WI38 (cell line): ENCODE measurements around the gene HOOK1.
"Not testable (repeated sequence)": the region's sequence is repeated elsewhere in the genome, so short reads cannot be mapped to it uniquely, and the experiment has no call there.

Source experiments
- H3K4me3 ChIP-seq: 2 replicates; pipeline ENCODE4 v1.5.1; 2011; ENCODE audit warnings: low read depth, mild to moderate bottlenecking, control low read depth, low read length
- TF ChIP-seq, protein P1 (sequence below): IDR thresholded peaks from 2 replicates; pipeline ENCODE4 v1.5.1; 2012; ENCODE audit warnings: low read depth, mild to moderate bottlenecking, control low read depth, low read length

HOOK1 gene

DNA sequence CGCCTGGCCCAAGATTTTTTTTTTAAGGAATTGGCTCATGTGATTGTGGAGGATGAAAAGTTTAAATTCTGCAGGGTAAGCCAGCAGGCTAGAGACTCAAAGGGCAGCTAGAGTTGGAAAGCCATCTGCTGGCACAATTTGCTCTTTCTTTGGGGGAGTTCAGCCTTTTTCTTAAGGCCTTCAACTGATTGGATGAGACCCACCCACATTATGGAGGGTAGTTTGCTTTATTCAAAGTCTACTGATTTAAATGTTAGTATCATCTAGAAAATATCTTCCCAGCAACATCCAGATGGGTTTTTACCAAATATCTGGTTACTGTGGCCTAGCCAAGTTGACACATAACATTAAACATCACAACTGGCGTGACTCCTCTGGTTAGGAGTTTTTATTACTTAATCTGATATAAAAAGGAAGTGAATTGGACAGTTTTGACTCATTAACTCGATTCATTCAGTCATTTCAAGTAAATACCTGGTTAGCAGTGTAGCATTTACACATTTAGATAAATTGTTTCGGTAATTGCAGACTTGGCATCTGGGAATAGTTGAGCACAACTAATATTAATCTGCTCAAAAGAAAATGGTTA is 12.4 kb downstream of the HOOK1 start:
- H3K4me3 ChIP-seq: no peak overlapping the region
- TF ChIP-seq, protein P1, sequence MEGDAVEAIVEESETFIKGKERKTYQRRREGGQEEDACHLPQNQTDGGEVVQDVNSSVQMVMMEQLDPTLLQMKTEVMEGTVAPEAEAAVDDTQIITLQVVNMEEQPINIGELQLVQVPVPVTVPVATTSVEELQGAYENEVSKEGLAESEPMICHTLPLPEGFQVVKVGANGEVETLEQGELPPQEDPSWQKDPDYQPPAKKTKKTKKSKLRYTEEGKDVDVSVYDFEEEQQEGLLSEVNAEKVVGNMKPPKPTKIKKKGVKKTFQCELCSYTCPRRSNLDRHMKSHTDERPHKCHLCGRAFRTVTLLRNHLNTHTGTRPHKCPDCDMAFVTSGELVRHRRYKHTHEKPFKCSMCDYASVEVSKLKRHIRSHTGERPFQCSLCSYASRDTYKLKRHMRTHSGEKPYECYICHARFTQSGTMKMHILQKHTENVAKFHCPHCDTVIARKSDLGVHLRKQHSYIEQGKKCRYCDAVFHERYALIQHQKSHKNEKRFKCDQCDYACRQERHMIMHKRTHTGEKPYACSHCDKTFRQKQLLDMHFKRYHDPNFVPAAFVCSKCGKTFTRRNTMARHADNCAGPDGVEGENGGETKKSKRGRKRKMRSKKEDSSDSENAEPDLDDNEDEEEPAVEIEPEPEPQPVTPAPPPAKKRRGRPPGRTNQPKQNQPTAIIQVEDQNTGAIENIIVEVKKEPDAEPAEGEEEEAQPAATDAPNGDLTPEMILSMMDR: no peak

- TF ChIP-seq, protein P1: no peak
- no peak overlapping the region for H3K4me3 ChIP-seq
These were observed 13.4 kb downstream of the HOOK1 start for GRCh38 chr1:59828160-59828559.

- TF ChIP-seq, protein P1: no peak
- no peak overlapping the region for H3K4me3 ChIP-seq
These were observed 16.8 kb downstream of the HOOK1 start for GRCh38 chr1:59831529-59831928.

GRCh38 chr1:59833022-59833421 is 18.3 kb downstream of the HOOK1 start:
- no peak overlapping the region for H3K4me3 ChIP-seq
- TF ChIP-seq, protein P1: no peak

DNA sequence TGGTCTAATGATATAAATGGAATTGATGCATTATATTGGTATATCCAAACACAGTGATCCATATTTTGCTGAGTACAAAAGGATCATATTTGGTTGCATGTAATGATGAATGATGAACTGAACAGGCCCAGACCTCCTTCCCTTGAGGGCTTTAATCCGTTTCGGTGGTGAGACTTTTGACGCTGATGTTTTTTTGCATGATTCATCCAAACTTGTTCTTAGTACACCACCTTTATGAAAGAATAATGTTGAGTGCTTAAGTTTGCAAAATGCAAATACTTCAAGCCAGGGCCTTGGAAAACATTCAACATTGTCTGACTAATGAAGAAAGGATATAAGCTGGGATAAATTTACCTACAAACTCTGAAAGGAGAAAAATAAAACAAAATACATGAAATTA is 19.2 kb downstream of the HOOK1 start:
- TF ChIP-seq, protein P1: no peak
- no peak overlapping the region for H3K4me3 ChIP-seq

- not testable (repeated sequence) for H3K4me3 ChIP-seq
These were observed 23.1 kb downstream of the HOOK1 start for GRCh38 chr1:59837857-59838256.

DNA sequence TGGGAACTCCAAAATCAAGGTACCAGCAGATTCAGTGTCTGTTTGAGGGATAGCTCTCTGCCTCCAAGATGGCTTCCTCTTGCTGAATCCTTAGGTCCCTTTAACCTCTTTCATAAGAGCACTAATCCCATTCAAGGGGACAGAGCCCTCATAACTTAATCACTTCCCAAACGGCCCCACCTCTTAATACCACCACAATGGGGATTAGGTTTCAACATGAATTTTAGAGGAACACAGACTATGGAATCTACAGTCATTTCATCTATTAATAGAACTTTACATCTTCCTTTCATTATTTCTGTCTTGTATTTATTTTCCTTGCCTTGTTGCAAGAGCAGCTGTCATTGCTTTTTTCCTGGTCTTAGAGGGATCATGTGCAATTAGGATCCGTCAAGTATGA is 30.3 kb downstream of the HOOK1 start:
- no peak overlapping the region for H3K4me3 ChIP-seq
- TF ChIP-seq, protein P1: no peak
